Endothelial cell of umbilical vein (primary cell): ENCODE data around the gene SBF1.

Experiments
- CTCF ChIP-seq, 2 donors: IDR thresholded peaks; 1 replicate in 1 of 2; 2 replicates in 1 of 2; pipeline ENCODE4 v1.5.1; 2011; ENCODE audit warnings: low read length in 2 of 2, mild to moderate bottlenecking in 2 of 2, moderate library complexity in 2 of 2, control low read depth in 1 of 2, inconsistent platforms in 1 of 2, low read depth in 1 of 2; ENCODE audit not compliant: insufficient read depth in 1 of 2; ENCODE audit errors: extremely low read depth in 1 of 2
- EZH2 ChIP-seq: IDR thresholded peaks from 2 replicates; pipeline ENCODE4 v1.6.1; 2012; ENCODE audit warnings: borderline replicate concordance, low read depth, mild to moderate bottlenecking, moderate library complexity, low read length, inconsistent platforms; ENCODE audit not compliant: severe bottlenecking
- FOS ChIP-seq: IDR thresholded peaks from 2 replicates; pipeline ENCODE4 v1.6.1; 2011; ENCODE audit warnings: mild to moderate bottlenecking, low read length, moderate library complexity, borderline replicate concordance; ENCODE audit not compliant: insufficient read depth
- GATA2 ChIP-seq: IDR thresholded peaks from 2 replicates; pipeline ENCODE4 v1.7.0; 2011; ENCODE audit warnings: low read depth, mild to moderate bottlenecking, moderate library complexity, mixed read lengths, low read length; ENCODE audit not compliant: insufficient read length, insufficient read depth
- JUN ChIP-seq: IDR thresholded peaks from 2 replicates; pipeline ENCODE4 v1.6.1; 2011; ENCODE audit warnings: borderline replicate concordance, low read depth; ENCODE audit not compliant: insufficient read length, insufficient read depth
- MAX ChIP-seq: IDR thresholded peaks from 2 replicates; pipeline ENCODE4 v1.6.1; 2011; ENCODE audit not compliant: insufficient read depth, insufficient read length
- MYC ChIP-seq: IDR thresholded peaks from one replicate; pipeline ENCODE4 v1.6.1; 2011; ENCODE audit warnings: mild to moderate bottlenecking, low read depth, low read length
- POLR2A ChIP-seq: IDR thresholded peaks from 2 replicates; pipeline ENCODE4 v1.6.1; 2012; ENCODE audit warnings: low read depth, mild to moderate bottlenecking, control low read depth, low read length
- POLR2AphosphoS5 ChIP-seq: IDR thresholded peaks from 2 replicates; pipeline ENCODE4 v1.6.1; 2012; ENCODE audit warnings: low read depth, mild to moderate bottlenecking, control low read depth, low read length, moderate library complexity; ENCODE audit not compliant: insufficient read depth

GRCh38 chr22:50425179-50425916 lies 49.5 kb downstream of the SBF1 start:
- TF ChIP-seq CTCF (IDR thresholded peaks at IDR 0.05; ENCODE audit: extremely low read depth in 1 of 2, insufficient read depth in 1 of 2, low read depth in 1 of 2, low read length in 2 of 2) (no peak), EZH2 (no peak), GATA2 (no peak), POLR2AphosphoS5 (no peak), POLR2A (no peak), MAX (no peak), FOS (no peak), MYC (no peak), JUN (no peak)
